Measurements from ENCODE around the gene TSPAN16. TPM values are rescaled to one million over a fixed set of nuclear protein-coding genes. Genes with fewer than 3 reads are reported as not detected.

The TSPAN16 gene
- total and polyA plus RNA-seq, 2 of the 13 experiments (the other 11 are each of a cell fraction or from before 2014, with no cell fraction given), result not detected

DNA sequence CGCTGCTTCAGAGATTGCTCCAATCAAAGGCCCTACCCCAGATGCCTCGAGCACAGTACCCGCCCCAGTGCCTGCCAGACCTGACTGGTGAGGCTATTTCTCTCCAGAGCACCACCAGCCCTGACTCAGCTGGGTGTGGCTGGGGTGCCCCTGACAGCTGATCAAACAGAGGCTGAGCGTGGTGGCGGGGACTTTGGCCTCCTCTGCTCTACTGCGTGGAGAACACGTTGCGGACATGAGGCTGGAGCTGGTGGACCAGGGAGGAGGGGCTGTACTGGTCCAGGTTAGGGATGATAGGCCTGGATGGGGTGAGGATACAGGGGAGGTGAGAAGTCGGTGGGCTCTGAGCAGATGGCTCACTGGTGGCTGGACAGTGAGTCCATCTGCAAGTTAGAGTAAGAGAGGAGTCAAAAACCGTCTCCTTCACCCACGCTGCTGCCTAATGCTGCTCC lies 30.1 kb upstream of the TSPAN16 start (continued):
- TF ChIP-seq, protein P1, sequence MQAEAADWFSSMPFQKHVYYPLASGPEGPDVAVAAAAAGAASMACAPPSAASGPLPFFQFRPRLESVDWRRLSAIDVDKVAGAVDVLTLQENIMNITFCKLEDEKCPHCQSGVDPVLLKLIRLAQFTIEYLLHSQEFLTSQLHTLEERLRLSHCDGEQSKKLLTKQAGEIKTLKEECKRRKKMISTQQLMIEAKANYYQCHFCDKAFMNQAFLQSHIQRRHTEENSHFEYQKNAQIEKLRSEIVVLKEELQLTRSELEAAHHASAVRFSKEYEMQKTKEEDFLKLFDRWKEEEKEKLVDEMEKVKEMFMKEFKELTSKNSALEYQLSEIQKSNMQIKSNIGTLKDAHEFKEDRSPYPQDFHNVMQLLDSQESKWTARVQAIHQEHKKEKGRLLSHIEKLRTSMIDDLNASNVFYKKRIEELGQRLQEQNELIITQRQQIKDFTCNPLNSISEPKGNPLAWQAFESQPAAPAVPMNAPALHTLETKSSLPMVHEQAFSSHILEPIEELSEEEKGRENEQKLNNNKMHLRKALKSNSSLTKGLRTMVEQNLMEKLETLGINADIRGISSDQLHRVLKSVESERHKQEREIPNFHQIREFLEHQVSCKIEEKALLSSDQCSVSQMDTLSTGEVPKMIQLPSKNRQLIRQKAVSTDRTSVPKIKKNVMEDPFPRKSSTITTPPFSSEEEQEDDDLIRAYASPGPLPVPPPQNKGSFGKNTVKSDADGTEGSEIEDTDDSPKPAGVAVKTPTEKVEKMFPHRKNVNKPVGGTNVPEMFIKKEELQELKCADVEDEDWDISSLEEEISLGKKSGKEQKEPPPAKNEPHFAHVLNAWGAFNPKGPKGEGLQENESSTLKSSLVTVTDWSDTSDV (CRISPR knock-in tag; IDR thresholded peaks at IDR 0.05), result peak; percentile 67; the same call in 1 of the 2 replicates
- TF ChIP-seq, protein P2, sequence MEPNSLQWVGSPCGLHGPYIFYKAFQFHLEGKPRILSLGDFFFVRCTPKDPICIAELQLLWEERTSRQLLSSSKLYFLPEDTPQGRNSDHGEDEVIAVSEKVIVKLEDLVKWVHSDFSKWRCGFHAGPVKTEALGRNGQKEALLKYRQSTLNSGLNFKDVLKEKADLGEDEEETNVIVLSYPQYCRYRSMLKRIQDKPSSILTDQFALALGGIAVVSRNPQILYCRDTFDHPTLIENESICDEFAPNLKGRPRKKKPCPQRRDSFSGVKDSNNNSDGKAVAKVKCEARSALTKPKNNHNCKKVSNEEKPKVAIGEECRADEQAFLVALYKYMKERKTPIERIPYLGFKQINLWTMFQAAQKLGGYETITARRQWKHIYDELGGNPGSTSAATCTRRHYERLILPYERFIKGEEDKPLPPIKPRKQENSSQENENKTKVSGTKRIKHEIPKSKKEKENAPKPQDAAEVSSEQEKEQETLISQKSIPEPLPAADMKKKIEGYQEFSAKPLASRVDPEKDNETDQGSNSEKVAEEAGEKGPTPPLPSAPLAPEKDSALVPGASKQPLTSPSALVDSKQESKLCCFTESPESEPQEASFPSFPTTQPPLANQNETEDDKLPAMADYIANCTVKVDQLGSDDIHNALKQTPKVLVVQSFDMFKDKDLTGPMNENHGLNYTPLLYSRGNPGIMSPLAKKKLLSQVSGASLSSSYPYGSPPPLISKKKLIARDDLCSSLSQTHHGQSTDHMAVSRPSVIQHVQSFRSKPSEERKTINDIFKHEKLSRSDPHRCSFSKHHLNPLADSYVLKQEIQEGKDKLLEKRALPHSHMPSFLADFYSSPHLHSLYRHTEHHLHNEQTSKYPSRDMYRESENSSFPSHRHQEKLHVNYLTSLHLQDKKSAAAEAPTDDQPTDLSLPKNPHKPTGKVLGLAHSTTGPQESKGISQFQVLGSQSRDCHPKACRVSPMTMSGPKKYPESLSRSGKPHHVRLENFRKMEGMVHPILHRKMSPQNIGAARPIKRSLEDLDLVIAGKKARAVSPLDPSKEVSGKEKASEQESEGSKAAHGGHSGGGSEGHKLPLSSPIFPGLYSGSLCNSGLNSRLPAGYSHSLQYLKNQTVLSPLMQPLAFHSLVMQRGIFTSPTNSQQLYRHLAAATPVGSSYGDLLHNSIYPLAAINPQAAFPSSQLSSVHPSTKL (CRISPR knock-in tag; IDR thresholded peaks at IDR 0.05), result peak; percentile 96
- TF ChIP-seq ZNF709 (CRISPR knock-in tag; IDR thresholded peaks at IDR 0.05), result peak; percentile 72; the same call in 1 of the 2 replicates
- TF ChIP-seq, protein P3, sequence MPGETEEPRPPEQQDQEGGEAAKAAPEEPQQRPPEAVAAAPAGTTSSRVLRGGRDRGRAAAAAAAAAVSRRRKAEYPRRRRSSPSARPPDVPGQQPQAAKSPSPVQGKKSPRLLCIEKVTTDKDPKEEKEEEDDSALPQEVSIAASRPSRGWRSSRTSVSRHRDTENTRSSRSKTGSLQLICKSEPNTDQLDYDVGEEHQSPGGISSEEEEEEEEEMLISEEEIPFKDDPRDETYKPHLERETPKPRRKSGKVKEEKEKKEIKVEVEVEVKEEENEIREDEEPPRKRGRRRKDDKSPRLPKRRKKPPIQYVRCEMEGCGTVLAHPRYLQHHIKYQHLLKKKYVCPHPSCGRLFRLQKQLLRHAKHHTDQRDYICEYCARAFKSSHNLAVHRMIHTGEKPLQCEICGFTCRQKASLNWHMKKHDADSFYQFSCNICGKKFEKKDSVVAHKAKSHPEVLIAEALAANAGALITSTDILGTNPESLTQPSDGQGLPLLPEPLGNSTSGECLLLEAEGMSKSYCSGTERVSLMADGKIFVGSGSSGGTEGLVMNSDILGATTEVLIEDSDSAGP (CRISPR knock-in tag; IDR thresholded peaks at IDR 0.05; ENCODE audit: borderline replicate concordance), result peak; percentile 92
- TF ChIP-seq, protein P4, sequence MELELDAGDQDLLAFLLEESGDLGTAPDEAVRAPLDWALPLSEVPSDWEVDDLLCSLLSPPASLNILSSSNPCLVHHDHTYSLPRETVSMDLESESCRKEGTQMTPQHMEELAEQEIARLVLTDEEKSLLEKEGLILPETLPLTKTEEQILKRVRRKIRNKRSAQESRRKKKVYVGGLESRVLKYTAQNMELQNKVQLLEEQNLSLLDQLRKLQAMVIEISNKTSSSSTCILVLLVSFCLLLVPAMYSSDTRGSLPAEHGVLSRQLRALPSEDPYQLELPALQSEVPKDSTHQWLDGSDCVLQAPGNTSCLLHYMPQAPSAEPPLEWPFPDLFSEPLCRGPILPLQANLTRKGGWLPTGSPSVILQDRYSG (CRISPR knock-in tag; IDR thresholded peaks at IDR 0.05), result peak; percentile 88; the same call in 1 of the 2 replicates
- TF ChIP-seq ZKSCAN5 (CRISPR knock-in tag; IDR thresholded peaks at IDR 0.05), result no peak; the same call in 1 of the 2 replicates
- TF ChIP-seq GTF3A (CRISPR knock-in tag; conservative IDR thresholded peaks at IDR 0.05), result no peak; the same call in 1 of the 2 replicates
- peak; percentile 55; the same call in 1 of the 2 replicates for TF ChIP-seq NR2F2 (IDR thresholded peaks at IDR 0.05; ENCODE audit: borderline replicate concordance, low read depth)
- TF ChIP-seq, protein P5, sequence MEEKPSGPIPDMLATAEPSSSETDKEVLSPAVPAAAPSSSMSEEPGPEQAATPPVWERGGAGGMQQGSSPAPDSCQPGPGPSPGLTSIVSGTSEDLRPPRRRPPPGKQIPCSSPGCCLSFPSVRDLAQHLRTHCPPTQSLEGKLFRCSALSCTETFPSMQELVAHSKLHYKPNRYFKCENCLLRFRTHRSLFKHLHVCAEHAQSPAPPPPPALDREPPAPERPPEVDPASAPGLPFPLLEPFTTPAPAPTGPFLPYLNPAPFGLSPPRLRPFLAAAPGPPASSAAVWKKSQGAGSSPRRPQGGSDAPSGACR (CRISPR knock-in tag; IDR thresholded peaks at IDR 0.05), result peak; percentile 82
- TF ChIP-seq, protein P6, sequence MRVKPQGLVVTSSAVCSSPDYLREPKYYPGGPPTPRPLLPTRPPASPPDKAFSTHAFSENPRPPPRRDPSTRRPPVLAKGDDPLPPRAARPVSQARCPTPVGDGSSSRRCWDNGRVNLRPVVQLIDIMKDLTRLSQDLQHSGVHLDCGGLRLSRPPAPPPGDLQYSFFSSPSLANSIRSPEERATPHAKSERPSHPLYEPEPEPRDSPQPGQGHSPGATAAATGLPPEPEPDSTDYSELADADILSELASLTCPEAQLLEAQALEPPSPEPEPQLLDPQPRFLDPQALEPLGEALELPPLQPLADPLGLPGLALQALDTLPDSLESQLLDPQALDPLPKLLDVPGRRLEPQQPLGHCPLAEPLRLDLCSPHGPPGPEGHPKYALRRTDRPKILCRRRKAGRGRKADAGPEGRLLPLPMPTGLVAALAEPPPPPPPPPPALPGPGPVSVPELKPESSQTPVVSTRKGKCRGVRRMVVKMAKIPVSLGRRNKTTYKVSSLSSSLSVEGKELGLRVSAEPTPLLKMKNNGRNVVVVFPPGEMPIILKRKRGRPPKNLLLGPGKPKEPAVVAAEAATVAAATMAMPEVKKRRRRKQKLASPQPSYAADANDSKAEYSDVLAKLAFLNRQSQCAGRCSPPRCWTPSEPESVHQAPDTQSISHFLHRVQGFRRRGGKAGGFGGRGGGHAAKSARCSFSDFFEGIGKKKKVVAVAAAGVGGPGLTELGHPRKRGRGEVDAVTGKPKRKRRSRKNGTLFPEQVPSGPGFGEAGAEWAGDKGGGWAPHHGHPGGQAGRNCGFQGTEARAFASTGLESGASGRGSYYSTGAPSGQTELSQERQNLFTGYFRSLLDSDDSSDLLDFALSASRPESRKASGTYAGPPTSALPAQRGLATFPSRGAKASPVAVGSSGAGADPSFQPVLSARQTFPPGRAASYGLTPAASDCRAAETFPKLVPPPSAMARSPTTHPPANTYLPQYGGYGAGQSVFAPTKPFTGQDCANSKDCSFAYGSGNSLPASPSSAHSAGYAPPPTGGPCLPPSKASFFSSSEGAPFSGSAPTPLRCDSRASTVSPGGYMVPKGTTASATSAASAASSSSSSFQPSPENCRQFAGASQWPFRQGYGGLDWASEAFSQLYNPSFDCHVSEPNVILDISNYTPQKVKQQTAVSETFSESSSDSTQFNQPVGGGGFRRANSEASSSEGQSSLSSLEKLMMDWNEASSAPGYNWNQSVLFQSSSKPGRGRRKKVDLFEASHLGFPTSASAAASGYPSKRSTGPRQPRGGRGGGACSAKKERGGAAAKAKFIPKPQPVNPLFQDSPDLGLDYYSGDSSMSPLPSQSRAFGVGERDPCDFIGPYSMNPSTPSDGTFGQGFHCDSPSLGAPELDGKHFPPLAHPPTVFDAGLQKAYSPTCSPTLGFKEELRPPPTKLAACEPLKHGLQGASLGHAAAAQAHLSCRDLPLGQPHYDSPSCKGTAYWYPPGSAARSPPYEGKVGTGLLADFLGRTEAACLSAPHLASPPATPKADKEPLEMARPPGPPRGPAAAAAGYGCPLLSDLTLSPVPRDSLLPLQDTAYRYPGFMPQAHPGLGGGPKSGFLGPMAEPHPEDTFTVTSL (CRISPR knock-in tag; IDR thresholded peaks at IDR 0.05; ENCODE audit: borderline replicate concordance), result peak; percentile 89; the same call in 1 of the 2 replicates
- no peak for TF ChIP-seq ZNF30 (CRISPR knock-in tag; IDR thresholded peaks at IDR 0.05)
- peak; percentile 75; the same call in 1 of the 2 replicates for TF ChIP-seq ZNF749 (CRISPR knock-in tag; IDR thresholded peaks at IDR 0.05; ENCODE audit: borderline replicate concordance)
